ENCODE results near the gene ATP6V0A1. TPM values are rescaled to one million over a fixed set of nuclear protein-coding genes. Genes with fewer than 3 reads are reported as not detected.

ATP6V0A1 gene
- polyA plus RNA-seq, 1 donor from 2014 or later: 92.1 TPM

- no peaks in the 10 kb centered on the region for H3F3A ChIP-seq (ENCODE audit: insufficient read depth, low read length, poor library complexity, severe bottlenecking)
- no peak for TF ChIP-seq CTCF (IDR thresholded peaks at IDR 0.05; ENCODE audit: poor library complexity, severe bottlenecking)
- no peak for TF ChIP-seq EZH2 (IDR thresholded peaks at IDR 0.05; ENCODE audit: borderline replicate concordance, insufficient read depth, low read length, poor library complexity, severe bottlenecking)
- no peak for TF ChIP-seq MXI1 (conservative IDR thresholded peaks at IDR 0.05; ENCODE audit: poor library complexity, severe bottlenecking)
- no peak for TF ChIP-seq TAF1 (IDR thresholded peaks at IDR 0.05; ENCODE audit: low read depth)
- TF ChIP-seq POLR2AphosphoS5 (IDR thresholded peaks at IDR 0.05): no peak
- no peak for TF ChIP-seq REST (IDR thresholded peaks at IDR 0.05; ENCODE audit: borderline replicate concordance)
- no peak for TF ChIP-seq RAD21 (conservative IDR thresholded peaks at IDR 0.05)
- no peak for TF ChIP-seq EP300 (conservative IDR thresholded peaks at IDR 0.05; ENCODE audit: poor library complexity, severe bottlenecking)
- no peak for TF ChIP-seq SMC3 (conservative IDR thresholded peaks at IDR 0.05; ENCODE audit: poor library complexity)
- H3K9me2 ChIP-seq (ENCODE audit: insufficient read depth, low read length): no peaks in the 10 kb centered on the region
- H3K4me3 ChIP-seq (ENCODE audit: low read length): no peak overlapping the region
- H3K27ac ChIP-seq (ENCODE audit: low read length): no peak overlapping the region
- H3K36me3 ChIP-seq (ENCODE audit: insufficient read depth, low read length): peaks cover 10% of the 10 kb centered on the region
- H3K4me2 ChIP-seq (ENCODE audit: low read length): no peak overlapping the region
- H4K20me1 ChIP-seq (ENCODE audit: insufficient read depth): no peaks in the 10 kb centered on the region
- H3K9me3 ChIP-seq (ENCODE audit: low read length): no peaks in the 10 kb centered on the region
- H3K27me3 ChIP-seq (ENCODE audit: insufficient read depth, low read depth, low read length): no peaks in the 10 kb centered on the region
- no peak overlapping the region for H3K9ac ChIP-seq (ENCODE audit: low read length)
- H2AFZ ChIP-seq (ENCODE audit: low read depth, low read length): no peak overlapping the region
- H3K79me2 ChIP-seq (replicated peaks; ENCODE audit: insufficient read depth, low read length): no peaks in the 10 kb centered on the region
Measured at GRCh38 chr17:42509841-42510240, 51.2 kb downstream of the ATP6V0A1 start.

GRCh38 chr17:42512246-42512645, 53.6 kb downstream of the ATP6V0A1 start:
- H3K79me2 ChIP-seq (replicated peaks; ENCODE audit: insufficient read depth, low read length): no peaks in the 10 kb centered on the region
- H3K9me2 ChIP-seq (ENCODE audit: insufficient read depth, low read length): no peaks in the 10 kb centered on the region
- H3K27ac ChIP-seq (ENCODE audit: low read length): no peak overlapping the region
- H3K9me3 ChIP-seq (ENCODE audit: low read length): no peaks in the 10 kb centered on the region
- no peak overlapping the region for H3K4me3 ChIP-seq (ENCODE audit: low read length)
- peaks cover 10% of the 10 kb centered on the region for H3K36me3 ChIP-seq (ENCODE audit: insufficient read depth, low read length)
- H3K4me2 ChIP-seq (ENCODE audit: low read length): no peak overlapping the region
- H3K9ac ChIP-seq (ENCODE audit: low read length): no peak overlapping the region
- TF ChIP-seq REST (IDR thresholded peaks at IDR 0.05; ENCODE audit: borderline replicate concordance) (no peak), RAD21 (conservative IDR thresholded peaks at IDR 0.05) (no peak), POLR2AphosphoS5 (IDR thresholded peaks at IDR 0.05) (no peak), EZH2 (IDR thresholded peaks at IDR 0.05; ENCODE audit: borderline replicate concordance, insufficient read depth, low read length, poor library complexity, severe bottlenecking) (no peak), EP300 (conservative IDR thresholded peaks at IDR 0.05; ENCODE audit: poor library complexity, severe bottlenecking) (no peak), TAF1 (IDR thresholded peaks at IDR 0.05; ENCODE audit: low read depth) (no peak), MXI1 (conservative IDR thresholded peaks at IDR 0.05; ENCODE audit: poor library complexity, severe bottlenecking) (no peak), CTCF (IDR thresholded peaks at IDR 0.05; ENCODE audit: poor library complexity, severe bottlenecking) (no peak), SMC3 (conservative IDR thresholded peaks at IDR 0.05; ENCODE audit: poor library complexity) (no peak)
- no peaks in the 10 kb centered on the region for H4K20me1 ChIP-seq (ENCODE audit: insufficient read depth)
- H3F3A ChIP-seq (ENCODE audit: insufficient read depth, low read length, poor library complexity, severe bottlenecking): no peaks in the 10 kb centered on the region
- H2AFZ ChIP-seq (ENCODE audit: low read depth, low read length): no peak overlapping the region
- no peaks in the 10 kb centered on the region for H3K27me3 ChIP-seq (ENCODE audit: insufficient read depth, low read depth, low read length)

Measured in neural cell (in vitro differentiated cells).